ENCODE data around the gene MTMR10.

The MTMR10 gene

DNA sequence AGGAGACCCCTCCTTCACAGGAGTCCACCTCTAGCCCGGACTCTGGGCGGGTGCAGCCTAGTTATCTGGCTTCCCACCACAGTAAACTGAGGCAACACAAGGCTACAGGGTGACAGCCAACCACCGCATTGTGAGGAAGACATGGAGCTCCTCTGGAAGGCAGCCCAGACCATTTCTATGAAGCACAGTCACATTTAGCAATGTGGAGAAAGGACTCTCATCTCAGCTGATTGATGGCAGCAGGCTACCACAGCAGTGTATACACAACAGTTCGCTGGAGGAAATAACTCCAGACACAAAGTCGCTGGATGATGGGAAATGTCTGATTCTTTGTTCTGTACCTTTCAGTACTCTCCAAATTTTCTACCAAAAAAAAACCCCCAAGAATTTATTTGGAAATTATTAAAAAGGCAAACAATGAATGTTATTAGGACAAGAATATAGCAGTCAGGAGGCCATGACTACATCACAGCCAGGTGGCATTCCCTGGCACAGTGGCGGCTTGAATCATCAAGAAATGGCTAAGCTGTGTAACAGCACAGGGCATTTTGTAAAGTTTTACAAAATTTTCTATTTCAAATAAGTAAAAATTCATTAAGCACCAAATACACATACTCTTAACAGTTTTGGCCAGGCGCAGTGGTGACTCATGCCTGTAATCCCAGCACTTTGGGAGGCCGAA is 47.6 kb downstream of the MTMR10 start:
- peaks cover 0 to 3% of the 10 kb centered on the region in 2 donors for H3K4me1 ChIP-seq (ENCODE audit: control insufficient read depth in 2 of 2, insufficient read depth in 1 of 2, low read depth in 1 of 2, low read length in 2 of 2)
- H2AK5ac ChIP-seq (ENCODE audit: low read depth, low read length) = no peak overlapping the region
- H4K91ac ChIP-seq (ENCODE audit: low read depth, low read length, poor library complexity) = no peak overlapping the region
- H2BK12ac ChIP-seq (ENCODE audit: low read length) = no peak overlapping the region
- H3K36me3 ChIP-seq (replicated peaks in 1 of 2; ENCODE audit: control insufficient read depth in 2 of 2, insufficient read depth in 2 of 2, low read length in 2 of 2) = peaks cover 33 to 98% of the 10 kb centered on the region in 2 donors
- no peak overlapping the region for H3K4me3 ChIP-seq (ENCODE audit: low read length in 2 of 2)
- no peak overlapping the region for H3K27ac ChIP-seq (replicated peaks; ENCODE audit: low read length)
- peaks cover under 1 to 2% of the 10 kb centered on the region in 2 donors for H3K9me3 ChIP-seq (replicated peaks in 1 of 2; ENCODE audit: control insufficient read depth in 2 of 2, insufficient read depth in 1 of 2, low read depth in 1 of 2, low read length in 2 of 2)
- H3K14ac ChIP-seq (ENCODE audit: low read length) = no peak overlapping the region
- H3K79me1 ChIP-seq (ENCODE audit: low read depth, low read length) = no peaks in the 10 kb centered on the region
- H3K27me3 ChIP-seq (ENCODE audit: control insufficient read depth in 3 of 3, insufficient read depth in 3 of 3, low read depth in 1 of 3, low read length in 3 of 3) = no peaks in the 10 kb centered on the region
- no peak overlapping the region for H3K4ac ChIP-seq (ENCODE audit: low read length)
- H3K9ac ChIP-seq (ENCODE audit: low read depth, low read length, poor library complexity) = no peak overlapping the region
- no peak overlapping the region for H3K18ac ChIP-seq (ENCODE audit: low read length)
- WGBS, 2 donors (ENCODE audit: extremely low coverage in 2 of 2, insufficient read length in 2 of 2, insufficient replicate concordance in 1 of 2) = no CpG with 5 or more reads among the region's 8 CpGs
- no peak overlapping the region for H2BK120ac ChIP-seq (ENCODE audit: low read depth, low read length)
- H3K4me2 ChIP-seq (ENCODE audit: insufficient read depth, low read length, poor library complexity, severe bottlenecking) = no peak overlapping the region
- no peak overlapping the region for H4K8ac ChIP-seq (ENCODE audit: low read depth, low read length)
- no peak overlapping the region for H2AFZ ChIP-seq (ENCODE audit: low read length)
- H3K23ac ChIP-seq (ENCODE audit: low read depth, low read length, poor library complexity) = no peak overlapping the region
- DNase-seq (ENCODE audit: low spot score) = no peak
- H2BK15ac ChIP-seq (ENCODE audit: low read length) = no peak overlapping the region
- H2BK5ac ChIP-seq (ENCODE audit: low read length) = no peak overlapping the region

DNA sequence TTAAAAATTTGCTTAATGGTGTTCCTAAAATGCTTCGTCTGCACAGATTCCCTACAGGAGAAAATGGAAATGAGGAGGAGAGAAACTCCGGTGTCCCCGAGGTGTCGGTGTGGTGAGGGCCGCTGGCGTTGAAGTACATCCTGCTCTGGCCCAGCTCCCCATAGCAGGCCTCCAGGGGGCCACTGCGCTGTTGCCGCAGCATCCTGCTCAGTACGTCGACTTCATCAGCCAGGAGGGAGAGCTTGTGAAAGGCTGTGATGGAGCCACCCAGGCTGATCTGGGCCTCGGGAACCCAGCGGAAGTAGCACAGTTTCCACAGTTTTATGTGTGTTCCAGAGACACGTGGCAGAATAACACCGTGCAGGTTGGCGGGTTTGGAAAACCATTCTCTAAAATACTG is 49.9 kb downstream of the MTMR10 start:
- Histone ChIP-seq H3K23ac (ENCODE audit: low read depth, low read length, poor library complexity) (no peak overlapping the region), H4K91ac (ENCODE audit: low read depth, low read length, poor library complexity) (no peak overlapping the region), H3K14ac (ENCODE audit: low read length) (no peak overlapping the region), H2BK12ac (ENCODE audit: low read length) (no peak overlapping the region), H2BK5ac (ENCODE audit: low read length) (no peak overlapping the region), H3K4me1 (ENCODE audit: control insufficient read depth in 2 of 2, insufficient read depth in 1 of 2, low read depth in 1 of 2, low read length in 2 of 2) (peaks cover 0 to 3% of the 10 kb centered on the region in 2 donors), H2AK5ac (ENCODE audit: low read depth, low read length) (no peak overlapping the region), H3K36me3 (replicated peaks in 1 of 2; ENCODE audit: control insufficient read depth in 2 of 2, insufficient read depth in 2 of 2, low read length in 2 of 2) (peaks cover 36 to 98% of the 10 kb centered on the region in 2 donors), H3K27ac (replicated peaks; ENCODE audit: low read length) (no peak overlapping the region), H2BK120ac (ENCODE audit: low read depth, low read length) (no peak overlapping the region), H3K4me2 (ENCODE audit: insufficient read depth, low read length, poor library complexity, severe bottlenecking) (no peak overlapping the region), H3K27me3 (ENCODE audit: control insufficient read depth in 3 of 3, insufficient read depth in 3 of 3, low read depth in 1 of 3, low read length in 3 of 3) (no peaks in the 10 kb centered on the region), H4K8ac (ENCODE audit: low read depth, low read length) (no peak overlapping the region), H3K79me1 (ENCODE audit: low read depth, low read length) (no peaks in the 10 kb centered on the region), H3K9me3 (replicated peaks in 1 of 2; ENCODE audit: control insufficient read depth in 2 of 2, insufficient read depth in 1 of 2, low read depth in 1 of 2, low read length in 2 of 2) (peaks cover 0 to 2% of the 10 kb centered on the region in 2 donors), H2AFZ (ENCODE audit: low read length) (no peak overlapping the region), H3K4ac (ENCODE audit: low read length) (no peak overlapping the region), H3K4me3 (ENCODE audit: low read length in 2 of 2) (no peak overlapping the region), H2BK15ac (ENCODE audit: low read length) (no peak overlapping the region), H3K9ac (ENCODE audit: low read depth, low read length, poor library complexity) (no peak overlapping the region), H3K18ac (ENCODE audit: low read length) (no peak overlapping the region)
- WGBS, 2 donors (ENCODE audit: extremely low coverage in 2 of 2, insufficient read length in 2 of 2, insufficient replicate concordance in 1 of 2) = no CpG with 5 or more reads among the region's 15 CpGs
- no peak for DNase-seq (ENCODE audit: low spot score)

DNA sequence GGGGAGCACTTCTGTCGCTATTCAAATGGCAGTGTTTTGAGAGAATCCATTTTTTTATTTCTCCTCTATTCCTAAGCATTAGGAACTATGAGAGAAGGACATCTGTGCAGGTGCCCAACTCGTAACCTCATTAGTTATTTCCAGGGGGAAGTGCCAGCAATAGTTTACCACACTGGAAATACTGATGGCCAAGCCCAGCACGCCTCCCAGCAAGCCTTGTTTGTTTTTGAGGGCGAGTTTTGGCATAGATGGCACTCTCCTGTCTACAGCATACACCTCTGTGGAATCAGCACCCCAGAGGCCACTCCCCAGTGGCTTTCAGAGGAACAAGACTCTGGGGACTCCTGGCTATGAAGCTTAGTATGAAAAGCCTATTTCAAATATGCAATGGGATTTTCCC is 51.1 kb downstream of the MTMR10 start:
- H3K27me3 ChIP-seq (ENCODE audit: control insufficient read depth in 3 of 3, insufficient read depth in 3 of 3, low read depth in 1 of 3, low read length in 3 of 3) = no peaks in the 10 kb centered on the region
- H3K9ac ChIP-seq (ENCODE audit: low read depth, low read length, poor library complexity) = no peak overlapping the region
- no CpG with 5 or more reads among the region's 4 CpGs for WGBS, 2 donors (ENCODE audit: extremely low coverage in 2 of 2, insufficient read length in 2 of 2, insufficient replicate concordance in 1 of 2)
- no peak overlapping the region for H2BK12ac ChIP-seq (ENCODE audit: low read length)
- H3K9me3 ChIP-seq (replicated peaks in 1 of 2; ENCODE audit: control insufficient read depth in 2 of 2, insufficient read depth in 1 of 2, low read depth in 1 of 2, low read length in 2 of 2) = peaks cover 0 to 2% of the 10 kb centered on the region in 2 donors
- no peak overlapping the region for H3K4ac ChIP-seq (ENCODE audit: low read length)
- H3K79me1 ChIP-seq (ENCODE audit: low read depth, low read length) = no peaks in the 10 kb centered on the region
- no peak overlapping the region for H2AFZ ChIP-seq (ENCODE audit: low read length)
- H4K8ac ChIP-seq (ENCODE audit: low read depth, low read length) = no peak overlapping the region
- no peak overlapping the region for H4K91ac ChIP-seq (ENCODE audit: low read depth, low read length, poor library complexity)
- H2BK120ac ChIP-seq (ENCODE audit: low read depth, low read length) = no peak overlapping the region
- H3K27ac ChIP-seq (replicated peaks; ENCODE audit: low read length) = no peak overlapping the region
- no peak overlapping the region for H3K23ac ChIP-seq (ENCODE audit: low read depth, low read length, poor library complexity)
- H2BK5ac ChIP-seq (ENCODE audit: low read length) = no peak overlapping the region
- H3K18ac ChIP-seq (ENCODE audit: low read length) = no peak overlapping the region
- H3K14ac ChIP-seq (ENCODE audit: low read length) = no peak overlapping the region
- H3K4me1 ChIP-seq (ENCODE audit: control insufficient read depth in 2 of 2, insufficient read depth in 1 of 2, low read depth in 1 of 2, low read length in 2 of 2) = peaks cover 0 to 2% of the 10 kb centered on the region in 2 donors
- no peak overlapping the region for H2BK15ac ChIP-seq (ENCODE audit: low read length)
- no peak overlapping the region for H2AK5ac ChIP-seq (ENCODE audit: low read depth, low read length)
- H3K4me3 ChIP-seq (ENCODE audit: low read length in 2 of 2) = no peak overlapping the region
- H3K36me3 ChIP-seq (replicated peaks in 1 of 2; ENCODE audit: control insufficient read depth in 2 of 2, insufficient read depth in 2 of 2, low read length in 2 of 2) = peaks cover 33 to 97% of the 10 kb centered on the region in 2 donors
- no peak for DNase-seq (ENCODE audit: low spot score)
- H3K4me2 ChIP-seq (ENCODE audit: insufficient read depth, low read length, poor library complexity, severe bottlenecking) = no peak overlapping the region

DNA sequence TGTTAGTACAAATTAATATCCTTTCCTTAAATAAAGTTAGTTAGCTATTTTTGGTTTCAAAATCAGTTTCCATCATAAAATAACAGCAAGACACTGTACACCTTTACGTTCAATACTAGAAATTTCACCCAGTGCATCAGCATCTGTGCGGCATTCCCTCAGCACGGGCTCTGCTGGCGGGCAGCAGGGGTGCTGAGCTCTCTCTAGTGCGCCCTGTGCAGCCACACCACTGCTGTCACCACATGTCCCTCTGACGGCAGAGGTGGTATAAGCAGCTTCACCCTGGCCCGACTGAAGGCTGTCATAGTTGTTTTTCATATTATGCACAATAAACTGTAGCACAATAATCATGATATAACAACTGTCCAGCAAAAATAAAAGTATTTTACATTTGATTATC is 52.3 kb downstream of the MTMR10 start:
- peak overlapping the region; percentile 65 for H4K8ac ChIP-seq (ENCODE audit: low read depth, low read length)
- no peak overlapping the region for H2BK15ac ChIP-seq (ENCODE audit: low read length)
- no peak overlapping the region for H2AK5ac ChIP-seq (ENCODE audit: low read depth, low read length)
- peak overlapping the region; percentile 84 for H3K4ac ChIP-seq (ENCODE audit: low read length)
- H3K14ac ChIP-seq (ENCODE audit: low read length) = no peak overlapping the region
- H3K27me3 ChIP-seq (ENCODE audit: control insufficient read depth in 3 of 3, insufficient read depth in 3 of 3, low read depth in 1 of 3, low read length in 3 of 3) = no peaks in the 10 kb centered on the region
- DNase-seq (ENCODE audit: low spot score) = no peak
- H4K91ac ChIP-seq (ENCODE audit: low read depth, low read length, poor library complexity) = no peak overlapping the region
- peaks cover 35 to 99% of the 10 kb centered on the region in 2 donors for H3K36me3 ChIP-seq (replicated peaks in 1 of 2; ENCODE audit: control insufficient read depth in 2 of 2, insufficient read depth in 2 of 2, low read length in 2 of 2)
- no peak overlapping the region for H3K4me3 ChIP-seq (ENCODE audit: low read length in 2 of 2)
- no peaks in the 10 kb centered on the region for H3K4me1 ChIP-seq (ENCODE audit: control insufficient read depth in 2 of 2, insufficient read depth in 1 of 2, low read depth in 1 of 2, low read length in 2 of 2)
- no peak overlapping the region for H3K4me2 ChIP-seq (ENCODE audit: insufficient read depth, low read length, poor library complexity, severe bottlenecking)
- no peak overlapping the region for H2BK120ac ChIP-seq (ENCODE audit: low read depth, low read length)
- H2BK5ac ChIP-seq (ENCODE audit: low read length) = no peak overlapping the region
- H3K23ac ChIP-seq (ENCODE audit: low read depth, low read length, poor library complexity) = no peak overlapping the region
- WGBS, 2 donors (ENCODE audit: extremely low coverage in 2 of 2, insufficient read length in 2 of 2, insufficient replicate concordance in 1 of 2) = no CpG with 5 or more reads among the region's 7 CpGs
- H3K18ac ChIP-seq (ENCODE audit: low read length) = no peak overlapping the region
- H3K9ac ChIP-seq (ENCODE audit: low read depth, low read length, poor library complexity) = peak overlapping the region; percentile 44
- no peaks in the 10 kb centered on the region for H3K79me1 ChIP-seq (ENCODE audit: low read depth, low read length)
- H2BK12ac ChIP-seq (ENCODE audit: low read length) = no peak overlapping the region
- H2AFZ ChIP-seq (ENCODE audit: low read length) = no peak overlapping the region
- peaks cover 0 to 2% of the 10 kb centered on the region in 2 donors for H3K9me3 ChIP-seq (replicated peaks in 1 of 2; ENCODE audit: control insufficient read depth in 2 of 2, insufficient read depth in 1 of 2, low read depth in 1 of 2, low read length in 2 of 2)
- no peak overlapping the region for H3K27ac ChIP-seq (replicated peaks; ENCODE audit: low read length)

Data from neuronal stem cell (in vitro differentiated cells).